Measurements from ENCODE around the gene PIK3C2B. TPM values are rescaled to one million over a fixed set of nuclear protein-coding genes. Genes with fewer than 3 reads are reported as not detected.
A peak's percentile ranks its signal among the peaks of the same experiment; 100 is the strongest.

The PIK3C2B gene
- total and polyA plus RNA-seq, 2 donors (not counting 1 experiment from before 2014, with no cell fraction given) = 90.3 to 142 TPM

- intact Hi-C loops (cut with micrococcal nuclease) = loop anchor here (1.0 to 2.0 kb wide), 2 partner anchors 27 to 33 kb away; no protein-coding TSS in a partner anchor
- 85% methylated on average over 8 of the region's 13 CpGs for whole genome bisulfite sequencing (ENCODE audit: insufficient coverage)
- peak overlapping the region; percentile 78 to 95 for H3K27ac ChIP-seq (ENCODE audit: low read length in 2 of 2)
- H3K36me3 ChIP-seq (replicated peaks in 1 of 2; ENCODE audit: control extremely low read depth in 1 of 2, control insufficient read depth in 1 of 2, extremely low read depth in 1 of 2, insufficient read depth in 2 of 2, low read length in 1 of 2) = peaks cover 3 to 37% of the 10 kb centered on the region in 2 experiments
- no peak for ATAC-seq (ENCODE audit: low read depth)
- H3K4me2 ChIP-seq (replicated peaks; ENCODE audit: low read depth, low read length, poor library complexity, severe bottlenecking) = peak overlapping the region; percentile 81
- no peaks in the 10 kb centered on the region for H3K9me3 ChIP-seq (ENCODE audit: control extremely low read depth in 1 of 3, control insufficient read depth in 2 of 3, insufficient read depth in 1 of 3, low read length in 2 of 3)
- peaks cover 99% of the 10 kb centered on the region for H3K79me2 ChIP-seq (ENCODE audit: control insufficient read depth, insufficient read depth, low read length)
- no peak overlapping the region for H3K4me3 ChIP-seq (ENCODE audit: control extremely low read depth in 1 of 5, extremely low read depth in 1 of 5, insufficient read depth in 1 of 5, low read depth in 2 of 5, low read length in 4 of 5)
- CTCF ChIA-PET = interaction anchor here (0.9 to 18.4 kb wide), 11 partner anchors 8 to 51 kb away, joined by 3 to 374 read pairs (median 5); partner anchors contain the start of gene PIK3C2B
- Mint-ChIP-seq H3K27me3 (no peaks in the 10 kb centered on the region), H3K27ac (peak overlapping the region; percentile 98), H3K9me3 (ENCODE audit: insufficient read depth) (no peaks in the 10 kb centered on the region), H3K4me3 (peak overlapping the region; percentile 69), H3K4me1 (peaks cover 95% of the 10 kb centered on the region)
- H3K27me3 ChIP-seq (replicated peaks in 1 of 4; ENCODE audit: control extremely low read depth in 1 of 4, control insufficient read depth in 3 of 4, insufficient read depth in 4 of 4, low read length in 3 of 4) = no peaks in the 10 kb centered on the region
- peaks cover 46% of the 10 kb centered on the region for H4K20me1 ChIP-seq (ENCODE audit: control insufficient read depth, insufficient read depth, low read length, poor library complexity, severe bottlenecking)
- H2AFZ ChIP-seq (ENCODE audit: insufficient read depth, low read depth, low read length, poor library complexity, severe bottlenecking) = no peak overlapping the region
- H3K9ac ChIP-seq (ENCODE audit: low read length) = peak overlapping the region; percentile 40
- no peak for TF ChIP-seq EZH2 (IDR thresholded peaks at IDR 0.05; ENCODE audit: borderline replicate concordance, insufficient read depth, low read depth, low read length, poor library complexity, severe bottlenecking)
- no peak for TF ChIP-seq CTCF (IDR thresholded peaks at IDR 0.05)
- peaks cover 95 to 97% of the 10 kb centered on the region in 2 donors for H3K4me1 ChIP-seq (ENCODE audit: control insufficient read depth in 2 of 2, insufficient read depth in 2 of 2, low read length in 2 of 2)
- POLR2A ChIA-PET = interaction anchor here (0.5 to 3.8 kb wide), 7 partner anchors 14 to 1992 kb away, joined by 4 to 46 read pairs (median 5); partner anchors contain the start of gene PIK3C2B
- DNase-seq = no peak
These were observed 15.0 kb downstream of the PIK3C2B start for GRCh38 chr1:204479387-204480136.

GRCh38 chr1:204478921-204479320 is 15.7 kb downstream of the PIK3C2B start:
- WGBS (ENCODE audit: insufficient coverage) = no CpG with 5 or more reads among the region's 2 CpGs
- H3K36me3 ChIP-seq (replicated peaks in 1 of 2; ENCODE audit: control extremely low read depth in 1 of 2, control insufficient read depth in 1 of 2, extremely low read depth in 1 of 2, insufficient read depth in 2 of 2, low read length in 1 of 2) = peaks cover 5 to 34% of the 10 kb centered on the region in 2 experiments
- TF ChIP-seq EZH2 (IDR thresholded peaks at IDR 0.05; ENCODE audit: borderline replicate concordance, insufficient read depth, low read depth, low read length, poor library complexity, severe bottlenecking) (no peak), CTCF (IDR thresholded peaks at IDR 0.05) (no peak)
- peak overlapping the region; percentile 98 for H3K27ac Mint-ChIP-seq
- no peak for ATAC-seq (ENCODE audit: low read depth)
- no peak for DNase-seq
- H3K79me2 ChIP-seq (ENCODE audit: control insufficient read depth, insufficient read depth, low read length) = peaks cover 99% of the 10 kb centered on the region
- H3K4me3 Mint-ChIP-seq = peak overlapping the region; percentile 69
- H3K9ac ChIP-seq (ENCODE audit: low read length) = peak overlapping the region; percentile 11
- H3K4me2 ChIP-seq (replicated peaks; ENCODE audit: low read depth, low read length, poor library complexity, severe bottlenecking) = peak overlapping the region; percentile 81
- ChIA-PET CTCF (interaction anchor here (0.9 to 18.4 kb wide), 10 partner anchors 9 to 50 kb away, joined by 3 to 374 read pairs (median 10); partner anchors contain the start of gene PIK3C2B), POLR2A (interaction anchor here (0.6 to 3.8 kb wide), 7 partner anchors 11 to 1471 kb away, joined by 4 to 46 read pairs (median 4); partner anchors contain the start of gene PIK3C2B)
- peak overlapping the region in 1 of 2 donors; percentile 95 for H3K27ac ChIP-seq (ENCODE audit: low read length in 2 of 2)
- H4K20me1 ChIP-seq (ENCODE audit: control insufficient read depth, insufficient read depth, low read length, poor library complexity, severe bottlenecking) = peaks cover 46% of the 10 kb centered on the region
- no peak overlapping the region for H2AFZ ChIP-seq (ENCODE audit: insufficient read depth, low read depth, low read length, poor library complexity, severe bottlenecking)
- no peaks in the 10 kb centered on the region for H3K27me3 Mint-ChIP-seq
- H3K4me1 Mint-ChIP-seq = peaks cover 95% of the 10 kb centered on the region
- peaks cover 93 to 96% of the 10 kb centered on the region in 2 donors for H3K4me1 ChIP-seq (ENCODE audit: control insufficient read depth in 2 of 2, insufficient read depth in 2 of 2, low read length in 2 of 2)
- no peaks in the 10 kb centered on the region for H3K9me3 ChIP-seq (ENCODE audit: control extremely low read depth in 1 of 3, control insufficient read depth in 2 of 3, insufficient read depth in 1 of 3, low read length in 2 of 3)
- H3K4me3 ChIP-seq (ENCODE audit: control extremely low read depth in 1 of 5, extremely low read depth in 1 of 5, insufficient read depth in 1 of 5, low read depth in 2 of 5, low read length in 4 of 5) = no peak overlapping the region
- no peaks in the 10 kb centered on the region for H3K9me3 Mint-ChIP-seq (ENCODE audit: insufficient read depth)
- intact Hi-C loops (cut with micrococcal nuclease) = loop anchor here (1.0 kb wide), 1 partner anchor 13 kb away; no protein-coding TSS in a partner anchor
- no peaks in the 10 kb centered on the region for H3K27me3 ChIP-seq (replicated peaks in 1 of 4; ENCODE audit: control extremely low read depth in 1 of 4, control insufficient read depth in 3 of 4, insufficient read depth in 4 of 4, low read length in 3 of 4)
